OCI-LY3 (cell line): ENCODE data around the gene MRM2.

Experiments used
- H2AFZ ChIP-seq: fragments of 200-600, 300-600 bp; shearing (Covaris generic); 2 replicates; pipeline ENCODE4 v1.6.0; 2014; ENCODE audit warnings: antibody characterized with exemption, low read depth, low read length
- H3K27ac ChIP-seq: fragments of 200-600, 300-600 bp; sonication (generic); 2 replicates; pipeline ENCODE4 v1.5.1; 2014; ENCODE audit warnings: mild to moderate bottlenecking, low read length, moderate library complexity, mixed read lengths
- H3K27me3 ChIP-seq: fragments of 200-600, 300-600 bp; sonication (generic); 2 replicates; pipeline ENCODE4 v1.6.1; 2014; ENCODE audit warnings: low read depth, low read length, mixed read lengths
- H3K36me3 ChIP-seq: fragments of 200-600, 300-600 bp; sonication (generic); replicated peaks from 2 replicates; pipeline ENCODE3; 2014; ENCODE audit warnings: low read depth, low read length, mixed read lengths
- H3K4me1 ChIP-seq: fragments of 300-600, 200-600 bp; sonication (generic); 2 replicates; pipeline ENCODE4 v1.6.1; 2014; ENCODE audit warnings: low read length, mixed read lengths
- H3K4me2 ChIP-seq: fragments of 200-600, 300-600 bp; sonication (generic); 2 replicates; pipeline ENCODE4 v1.6.1; 2014; ENCODE audit warnings: low read length, mixed read lengths
- H3K4me3 ChIP-seq: fragments of 300-600, 200-600 bp; sonication (generic); 2 replicates; pipeline ENCODE4 v1.5.1; 2014; ENCODE audit warnings: antibody characterized with exemption, mild to moderate bottlenecking, low read length, moderate library complexity
- H3K79me2 ChIP-seq: fragments of 300-600, 200-600 bp; shearing (Covaris generic); 2 replicates; pipeline ENCODE4 v1.6.1; 2014; ENCODE audit warnings: mild to moderate bottlenecking, low read length, mixed read lengths
- H3K9ac ChIP-seq: fragments of 300-600, 200-600 bp; shearing (Covaris generic); 2 replicates; pipeline ENCODE4 v1.6.0; 2014; ENCODE audit warnings: mild to moderate bottlenecking, low read length, moderate library complexity
- H3K9me3 ChIP-seq: fragments of 200-600, 300-600 bp; shearing (Covaris generic); 2 replicates; pipeline ENCODE4 v1.6.1; 2014; ENCODE audit warnings: low read length, mixed read lengths; ENCODE audit not compliant: insufficient read depth
- H4K20me1 ChIP-seq: fragments of 200-600, 300-600 bp; sonication (generic); 2 replicates; pipeline ENCODE4 v1.6.1; 2016; ENCODE audit warnings: low read length, mixed read lengths; ENCODE audit not compliant: insufficient read depth
- EZH2phosphoT487 ChIP-seq: fragments of 200-600 bp; shearing (Covaris generic); IDR thresholded peaks from 2 replicates; pipeline ENCODE4 v1.6.1; 2018; ENCODE audit warnings: antibody characterized with exemption, mixed run types, low read depth
- TF ChIP-seq, protein P1 (sequence below): fragments of 200-600, 300-600 bp; sonication (generic); IDR thresholded peaks from 2 replicates; pipeline ENCODE4 v1.5.1; 2014; ENCODE audit warnings: antibody characterized with exemption, low read length, low read depth

MRM2 gene

DNA sequence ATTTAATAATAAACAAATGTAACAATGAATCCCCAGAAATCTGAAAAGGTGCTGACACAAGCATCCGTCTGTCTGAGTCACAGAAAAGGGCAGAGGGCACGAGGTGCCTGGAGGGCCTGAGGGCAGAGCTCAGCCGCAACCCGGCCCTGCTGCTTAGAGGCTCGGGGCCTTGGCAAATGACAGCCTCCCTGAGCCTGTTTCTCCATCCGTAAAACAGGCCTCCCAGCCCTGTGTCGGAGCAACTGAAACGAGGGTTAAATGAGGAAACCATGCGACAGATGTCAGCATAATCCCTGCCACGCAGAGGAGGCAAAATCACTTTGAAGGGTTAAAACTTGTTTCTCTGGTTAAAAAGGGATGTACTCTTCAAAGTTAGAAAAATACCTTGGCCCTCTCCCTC is 24.9 kb upstream of the MRM2 start:
- no peak overlapping the region for H3K27ac ChIP-seq
- H3K27me3 ChIP-seq: no peaks in the 10 kb centered on the region

DNA sequence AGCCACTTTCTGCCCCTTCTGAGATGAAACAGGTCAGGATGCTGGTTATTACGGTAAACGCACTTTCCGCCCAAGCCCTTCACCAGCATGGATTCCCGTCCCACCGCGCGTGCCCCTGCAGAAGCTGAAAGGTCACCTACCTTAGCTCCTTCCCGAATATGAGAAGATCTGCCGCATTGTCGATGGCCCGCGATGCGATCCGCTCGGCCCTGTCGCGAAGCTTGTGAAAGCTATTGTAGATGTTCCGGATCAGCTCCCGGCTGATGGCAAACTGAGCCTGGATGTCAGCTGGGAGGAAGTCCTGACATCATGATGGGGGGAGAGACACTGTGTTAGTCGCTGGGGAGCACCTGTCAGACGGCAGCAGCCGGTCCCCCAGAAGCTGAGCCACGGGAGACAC is 22.2 kb upstream of the MRM2 start:
- Histone ChIP-seq H3K27me3 (no peaks in the 10 kb centered on the region), H3K4me2 (no peak overlapping the region), H2AFZ (no peak overlapping the region), H3K9me3 (no peaks in the 10 kb centered on the region), H3K4me1 (peaks cover 22% of the 10 kb centered on the region), H3K4me3 (no peak overlapping the region), H3K27ac (no peak overlapping the region), H3K9ac (no peak overlapping the region), H4K20me1 (no peaks in the 10 kb centered on the region), H3K36me3 (peaks cover 6% of the 10 kb centered on the region), H3K79me2 (no peaks in the 10 kb centered on the region)
- TF ChIP-seq, protein P1, sequence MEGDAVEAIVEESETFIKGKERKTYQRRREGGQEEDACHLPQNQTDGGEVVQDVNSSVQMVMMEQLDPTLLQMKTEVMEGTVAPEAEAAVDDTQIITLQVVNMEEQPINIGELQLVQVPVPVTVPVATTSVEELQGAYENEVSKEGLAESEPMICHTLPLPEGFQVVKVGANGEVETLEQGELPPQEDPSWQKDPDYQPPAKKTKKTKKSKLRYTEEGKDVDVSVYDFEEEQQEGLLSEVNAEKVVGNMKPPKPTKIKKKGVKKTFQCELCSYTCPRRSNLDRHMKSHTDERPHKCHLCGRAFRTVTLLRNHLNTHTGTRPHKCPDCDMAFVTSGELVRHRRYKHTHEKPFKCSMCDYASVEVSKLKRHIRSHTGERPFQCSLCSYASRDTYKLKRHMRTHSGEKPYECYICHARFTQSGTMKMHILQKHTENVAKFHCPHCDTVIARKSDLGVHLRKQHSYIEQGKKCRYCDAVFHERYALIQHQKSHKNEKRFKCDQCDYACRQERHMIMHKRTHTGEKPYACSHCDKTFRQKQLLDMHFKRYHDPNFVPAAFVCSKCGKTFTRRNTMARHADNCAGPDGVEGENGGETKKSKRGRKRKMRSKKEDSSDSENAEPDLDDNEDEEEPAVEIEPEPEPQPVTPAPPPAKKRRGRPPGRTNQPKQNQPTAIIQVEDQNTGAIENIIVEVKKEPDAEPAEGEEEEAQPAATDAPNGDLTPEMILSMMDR: no peak
- no peak for TF ChIP-seq EZH2phosphoT487

More for the DNA sequence above, 24.9 kb upstream of the MRM2 start:
- Histone ChIP-seq H3K36me3 (peaks cover 6% of the 10 kb centered on the region), H3K4me1 (peaks cover 5% of the 10 kb centered on the region), H3K79me2 (no peaks in the 10 kb centered on the region), H3K9me3 (no peaks in the 10 kb centered on the region), H4K20me1 (no peaks in the 10 kb centered on the region), H3K9ac (no peak overlapping the region), H2AFZ (no peak overlapping the region), H3K4me3 (no peak overlapping the region), H3K4me2 (no peak overlapping the region)
- TF ChIP-seq EZH2phosphoT487: no peak
- TF ChIP-seq, protein P1: no peak

DNA sequence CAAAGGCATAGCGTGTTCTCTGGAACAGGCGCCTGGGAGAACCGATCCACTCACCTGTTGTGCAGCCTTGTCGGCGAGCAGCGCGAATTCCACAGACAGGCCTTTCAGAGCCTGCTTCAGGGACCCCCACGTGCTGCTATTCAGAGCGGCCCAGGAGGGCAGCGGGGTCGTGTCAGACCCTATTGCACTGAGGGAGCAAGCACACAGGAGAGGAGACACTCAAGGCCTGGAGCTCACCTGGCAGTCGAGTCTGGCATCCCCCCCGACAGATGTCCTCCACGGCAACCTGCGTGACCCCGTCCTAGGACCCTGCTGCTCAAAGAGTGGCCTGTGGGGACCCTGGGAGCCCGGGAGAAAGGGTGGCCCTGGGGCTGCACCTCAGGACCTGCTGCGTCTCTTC is 21.2 kb upstream of the MRM2 start:
- H3K27ac ChIP-seq: no peak overlapping the region
- no peaks in the 10 kb centered on the region for H3K9me3 ChIP-seq
- H3K9ac ChIP-seq: no peak overlapping the region
- no peak overlapping the region for H2AFZ ChIP-seq
- TF ChIP-seq, protein P1: no peak
- no peak for TF ChIP-seq EZH2phosphoT487
- H3K4me2 ChIP-seq: no peak overlapping the region
- H3K79me2 ChIP-seq: no peaks in the 10 kb centered on the region
- no peak overlapping the region for H3K4me3 ChIP-seq
- peaks cover 6% of the 10 kb centered on the region for H3K36me3 ChIP-seq
- H4K20me1 ChIP-seq: no peaks in the 10 kb centered on the region
- H3K27me3 ChIP-seq: no peaks in the 10 kb centered on the region
- peaks cover 30% of the 10 kb centered on the region for H3K4me1 ChIP-seq

DNA sequence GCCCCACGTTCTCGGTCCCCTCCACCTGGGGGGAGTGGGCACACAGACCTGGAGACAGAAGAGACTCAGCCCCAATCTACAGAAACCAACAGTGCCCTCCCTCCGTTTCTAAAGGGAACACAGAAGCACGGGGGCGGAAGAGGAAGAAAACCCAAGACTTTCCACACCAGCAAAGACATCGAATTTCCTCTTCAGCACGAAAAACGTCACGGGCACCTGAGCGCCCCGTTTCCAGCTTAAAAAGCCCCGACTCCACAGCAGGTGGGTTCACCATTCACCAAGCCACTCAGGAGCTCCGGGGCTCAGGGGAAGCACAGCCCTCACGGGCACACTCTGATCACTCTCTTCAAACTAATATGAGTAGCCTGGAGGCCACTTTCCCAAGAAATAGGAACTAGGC is 19.6 kb upstream of the MRM2 start:
- Histone ChIP-seq H4K20me1 (no peaks in the 10 kb centered on the region), H3K4me3 (peak overlapping the region; percentile 57), H3K36me3 (peaks cover 6% of the 10 kb centered on the region), H3K9ac (peak overlapping the region; percentile 34; the same call in 1 of the 2 replicates), H2AFZ (no peak overlapping the region; the same call in 1 of the 2 replicates), H3K4me1 (peaks cover 30% of the 10 kb centered on the region), H3K4me2 (peak overlapping the region; percentile 78), H3K27me3 (no peaks in the 10 kb centered on the region), H3K27ac (peak overlapping the region; percentile 62), H3K9me3 (no peaks in the 10 kb centered on the region), H3K79me2 (no peaks in the 10 kb centered on the region)
- TF ChIP-seq, protein P1: no peak
- TF ChIP-seq EZH2phosphoT487: no peak
